ENCODE data around the gene EXOC6B. TPM values are rescaled to one million over a fixed set of nuclear protein-coding genes. Genes with fewer than 3 reads are reported as not detected.

EXOC6B gene
- total and polyA plus RNA-seq, 9 of the 15 experiments (the other 6 are each of a cell fraction or from before 2014, with no cell fraction given) = 0.28 to 4.2 (median 2.0) TPM

- TF ChIP-seq, protein P1, sequence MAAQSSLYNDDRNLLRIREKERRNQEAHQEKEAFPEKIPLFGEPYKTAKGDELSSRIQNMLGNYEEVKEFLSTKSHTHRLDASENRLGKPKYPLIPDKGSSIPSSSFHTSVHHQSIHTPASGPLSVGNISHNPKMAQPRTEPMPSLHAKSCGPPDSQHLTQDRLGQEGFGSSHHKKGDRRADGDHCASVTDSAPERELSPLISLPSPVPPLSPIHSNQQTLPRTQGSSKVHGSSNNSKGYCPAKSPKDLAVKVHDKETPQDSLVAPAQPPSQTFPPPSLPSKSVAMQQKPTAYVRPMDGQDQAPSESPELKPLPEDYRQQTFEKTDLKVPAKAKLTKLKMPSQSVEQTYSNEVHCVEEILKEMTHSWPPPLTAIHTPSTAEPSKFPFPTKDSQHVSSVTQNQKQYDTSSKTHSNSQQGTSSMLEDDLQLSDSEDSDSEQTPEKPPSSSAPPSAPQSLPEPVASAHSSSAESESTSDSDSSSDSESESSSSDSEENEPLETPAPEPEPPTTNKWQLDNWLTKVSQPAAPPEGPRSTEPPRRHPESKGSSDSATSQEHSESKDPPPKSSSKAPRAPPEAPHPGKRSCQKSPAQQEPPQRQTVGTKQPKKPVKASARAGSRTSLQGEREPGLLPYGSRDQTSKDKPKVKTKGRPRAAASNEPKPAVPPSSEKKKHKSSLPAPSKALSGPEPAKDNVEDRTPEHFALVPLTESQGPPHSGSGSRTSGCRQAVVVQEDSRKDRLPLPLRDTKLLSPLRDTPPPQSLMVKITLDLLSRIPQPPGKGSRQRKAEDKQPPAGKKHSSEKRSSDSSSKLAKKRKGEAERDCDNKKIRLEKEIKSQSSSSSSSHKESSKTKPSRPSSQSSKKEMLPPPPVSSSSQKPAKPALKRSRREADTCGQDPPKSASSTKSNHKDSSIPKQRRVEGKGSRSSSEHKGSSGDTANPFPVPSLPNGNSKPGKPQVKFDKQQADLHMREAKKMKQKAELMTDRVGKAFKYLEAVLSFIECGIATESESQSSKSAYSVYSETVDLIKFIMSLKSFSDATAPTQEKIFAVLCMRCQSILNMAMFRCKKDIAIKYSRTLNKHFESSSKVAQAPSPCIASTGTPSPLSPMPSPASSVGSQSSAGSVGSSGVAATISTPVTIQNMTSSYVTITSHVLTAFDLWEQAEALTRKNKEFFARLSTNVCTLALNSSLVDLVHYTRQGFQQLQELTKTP (IDR thresholded peaks at IDR 0.05; ENCODE audit: low read depth in 1 of 2, partially characterized antibody in 2 of 2) = no peak
- TF ChIP-seq OTX1 (CRISPR knock-in tag; IDR thresholded peaks at IDR 0.05) (no peak), ZNF707 (CRISPR knock-in tag; conservative IDR thresholded peaks at IDR 0.05) (no peak), PHF21A (IDR thresholded peaks at IDR 0.05; ENCODE audit: borderline replicate concordance, low read depth) (no peak), HNRNPH1 (optimal IDR thresholded peaks at IDR 0.05; ENCODE audit: low read depth, low read length) (no peak), THRB (CRISPR knock-in tag; conservative IDR thresholded peaks at IDR 0.05) (no peak), CC2D1A (IDR thresholded peaks at IDR 0.05) (no peak)
- TF ChIP-seq, protein P2, sequence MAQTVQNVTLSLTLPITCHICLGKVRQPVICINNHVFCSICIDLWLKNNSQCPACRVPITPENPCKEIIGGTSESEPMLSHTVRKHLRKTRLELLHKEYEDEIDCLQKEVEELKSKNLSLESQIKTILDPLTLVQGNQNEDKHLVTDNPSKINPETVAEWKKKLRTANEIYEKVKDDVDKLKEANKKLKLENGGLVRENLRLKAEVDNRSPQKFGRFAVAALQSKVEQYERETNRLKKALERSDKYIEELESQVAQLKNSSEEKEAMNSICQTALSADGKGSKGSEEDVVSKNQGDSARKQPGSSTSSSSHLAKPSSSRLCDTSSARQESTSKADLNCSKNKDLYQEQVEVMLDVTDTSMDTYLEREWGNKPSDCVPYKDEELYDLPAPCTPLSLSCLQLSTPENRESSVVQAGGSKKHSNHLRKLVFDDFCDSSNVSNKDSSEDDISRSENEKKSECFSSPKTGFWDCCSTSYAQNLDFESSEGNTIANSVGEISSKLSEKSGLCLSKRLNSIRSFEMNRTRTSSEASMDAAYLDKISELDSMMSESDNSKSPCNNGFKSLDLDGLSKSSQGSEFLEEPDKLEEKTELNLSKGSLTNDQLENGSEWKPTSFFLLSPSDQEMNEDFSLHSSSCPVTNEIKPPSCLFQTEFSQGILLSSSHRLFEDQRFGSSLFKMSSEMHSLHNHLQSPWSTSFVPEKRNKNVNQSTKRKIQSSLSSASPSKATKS (CRISPR knock-in tag; IDR thresholded peaks at IDR 0.05) = no peak
These were observed 525.6 kb downstream of the EXOC6B start (continued) for GRCh38 chr2:72300147-72300684.

Measured in K562 (cell line).